Measurements from ENCODE around the gene OPN4. TPM values are rescaled to one million over a fixed set of nuclear protein-coding genes. Genes with fewer than 3 reads are reported as not detected.

OPN4 gene
- total and polyA plus RNA-seq, 2 of the 13 experiments (the other 11 are each of a cell fraction or from before 2014, with no cell fraction given): not detected

GRCh38 chr10:86661161-86662025 lies 7.0 kb downstream of the OPN4 start:
- no TSS peak for BruUV-seq (replicated peaks)
- H3K36me3 ChIP-seq (replicated peaks in 1 of 2; ENCODE audit: control insufficient read depth in 1 of 2, insufficient read depth in 2 of 2, low read length in 2 of 2): no peaks in the 10 kb centered on the region
- no peak overlapping the region for H2AFZ ChIP-seq (ENCODE audit: low read length)
- FAIRE-seq: no peak
- in situ Hi-C loops (cut with HindIII; ENCODE audit: extremely low pct_ligation_motif_present, low pct_unique_long_range_greater_than_20kb): no loop called here
- no peaks in the 10 kb centered on the region for H3K4me1 ChIP-seq (ENCODE audit: insufficient read depth, low read length)
- no peaks in the 10 kb centered on the region for H3K79me2 ChIP-seq (ENCODE audit: insufficient read depth, low read length)
- H3K27me3 ChIP-seq (ENCODE audit: control insufficient read depth in 1 of 2, insufficient read depth in 2 of 2, low read length in 2 of 2): peaks cover 20 to 84% of the 10 kb centered on the region in 2 experiments
- intact Hi-C loops (cut with micrococcal nuclease; ENCODE audit: unreplicated experiment): no loop called here
- H3K27ac ChIP-seq (ENCODE audit: extremely low read length, insufficient read depth, low read length): no peak overlapping the region
- H3K9me3 ChIP-seq (ENCODE audit: low read length): no peaks in the 10 kb centered on the region
- no peak overlapping the region for H3K4me3 ChIP-seq (replicated peaks in 1 of 3; ENCODE audit: insufficient read depth in 1 of 3, low read depth in 2 of 3, low read length in 3 of 3)
- WGBS (ENCODE audit: low lambda C conversion rate): 35% methylated on average over 8 of the region's 17 CpGs
- H3K4me2 ChIP-seq (ENCODE audit: low read depth, low read length): no peak overlapping the region
- no peak for ATAC-seq
- POLR2A ChIA-PET: no interaction called here
- CTCF ChIA-PET (ENCODE audit: low intra/inter-chr PET ratio, low total read pairs): no interaction called here
- TF ChIP-seq THYN1 (CRISPR knock-in tag; IDR thresholded peaks at IDR 0.05; ENCODE audit: borderline replicate concordance, low read depth) (no peak), DDIT3 (CRISPR knock-in tag; IDR thresholded peaks at IDR 0.05) (no peak), ZNF337 (CRISPR knock-in tag; IDR thresholded peaks at IDR 0.05; ENCODE audit: borderline replicate concordance, low read depth) (no peak), ZNF431 (CRISPR knock-in tag; IDR thresholded peaks at IDR 0.05; ENCODE audit: borderline replicate concordance, low read depth) (no peak), PLRG1 (conservative IDR thresholded peaks at IDR 0.05) (no peak), ZNF572 (CRISPR knock-in tag; IDR thresholded peaks at IDR 0.05) (no peak), ZKSCAN5 (CRISPR knock-in tag; IDR thresholded peaks at IDR 0.05) (no peak), E2F2 (CRISPR knock-in tag; IDR thresholded peaks at IDR 0.05; ENCODE audit: borderline replicate concordance) (no peak), ZNF619 (CRISPR knock-in tag; IDR thresholded peaks at IDR 0.05) (no peak), KAT7 (CRISPR knock-in tag; IDR thresholded peaks at IDR 0.05; ENCODE audit: borderline replicate concordance) (no peak), RNF2 (conservative IDR thresholded peaks at IDR 0.05; ENCODE audit: low read depth) (no peak), DMAP1 (CRISPR knock-in tag; IDR thresholded peaks at IDR 0.05) (no peak), RBM39 (IDR thresholded peaks at IDR 0.05; ENCODE audit: low read depth, low read length, poor library complexity, severe bottlenecking) (no peak), HNRNPLL (IDR thresholded peaks at IDR 0.05; ENCODE audit: low read depth, low read length, poor library complexity, severe bottlenecking) (no peak), CREM (IDR thresholded peaks at IDR 0.05) (no peak), CREM (CRISPR knock-in tag; IDR thresholded peaks at IDR 0.05) (no peak), ZNF788 (CRISPR knock-in tag; IDR thresholded peaks at IDR 0.05; ENCODE audit: borderline replicate concordance) (no peak)
- TF ChIP-seq, protein P1, sequence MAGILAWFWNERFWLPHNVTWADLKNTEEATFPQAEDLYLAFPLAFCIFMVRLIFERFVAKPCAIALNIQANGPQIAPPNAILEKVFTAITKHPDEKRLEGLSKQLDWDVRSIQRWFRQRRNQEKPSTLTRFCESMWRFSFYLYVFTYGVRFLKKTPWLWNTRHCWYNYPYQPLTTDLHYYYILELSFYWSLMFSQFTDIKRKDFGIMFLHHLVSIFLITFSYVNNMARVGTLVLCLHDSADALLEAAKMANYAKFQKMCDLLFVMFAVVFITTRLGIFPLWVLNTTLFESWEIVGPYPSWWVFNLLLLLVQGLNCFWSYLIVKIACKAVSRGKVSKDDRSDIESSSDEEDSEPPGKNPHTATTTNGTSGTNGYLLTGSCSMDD (CRISPR knock-in tag; IDR thresholded peaks at IDR 0.05): no peak
- no peaks in the 10 kb centered on the region for H4K20me1 ChIP-seq (ENCODE audit: insufficient read depth, low read length)
- H3K9ac ChIP-seq (ENCODE audit: insufficient read depth, low read depth, low read length): no peak overlapping the region
- DNase-seq (ENCODE audit: low spot score): no peak
